ENCODE measurements around the gene BAIAP2L1. TPM values are rescaled to one million over a fixed set of nuclear protein-coding genes. Genes with fewer than 3 reads are reported as not detected.

Gene BAIAP2L1
- total RNA-seq, 1 donor from 2014 or later: 21.1 TPM

- Histone ChIP-seq H3K4me3 (no peak overlapping the region), H3K36me3 (peaks cover 20% of the 10 kb centered on the region), H3K4me1 (no peaks in the 10 kb centered on the region), H3K9me3 (no peaks in the 10 kb centered on the region), H3K27me3 (ENCODE audit: low read depth) (no peaks in the 10 kb centered on the region), H3K27ac (no peak overlapping the region)
- TF ChIP-seq CTCF (IDR thresholded peaks at IDR 0.05): no peak
- intact Hi-C loops (cut with DNase I): no loop called here
- ATAC-seq (no peak), DNase-seq (no peak)
Observed at GRCh38 chr7:98315318-98315993, 85.4 kb downstream of the BAIAP2L1 start.

- ATAC-seq (no peak), DNase-seq (no peak)
- Histone ChIP-seq H3K4me3 (no peak overlapping the region), H3K27me3 (ENCODE audit: low read depth) (no peaks in the 10 kb centered on the region), H3K36me3 (peaks cover 28% of the 10 kb centered on the region), H3K9me3 (no peaks in the 10 kb centered on the region), H3K4me1 (no peaks in the 10 kb centered on the region), H3K27ac (no peak overlapping the region)
- TF ChIP-seq CTCF (IDR thresholded peaks at IDR 0.05): no peak
- intact Hi-C loops (cut with DNase I): no loop called here
Observed at GRCh38 chr7:98314469-98314868, 86.4 kb downstream of the BAIAP2L1 start.

- intact Hi-C loops (cut with DNase I): no loop called here
- peaks cover 51% of the 10 kb centered on the region for H3K36me3 ChIP-seq
Observed at GRCh38 chr7:98312201-98312600, 88.7 kb downstream of the BAIAP2L1 start.

GRCh38 chr7:98309566-98309965 lies 91.3 kb downstream of the BAIAP2L1 start:
- Histone ChIP-seq H3K27ac (no peak overlapping the region), H3K4me1 (no peaks in the 10 kb centered on the region), H3K4me3 (no peak overlapping the region), H3K9me3 (no peaks in the 10 kb centered on the region), H3K36me3 (peaks cover 59% of the 10 kb centered on the region), H3K27me3 (ENCODE audit: low read depth) (no peaks in the 10 kb centered on the region)
- intact Hi-C loops (cut with DNase I): no loop called here
- no peak for TF ChIP-seq CTCF (IDR thresholded peaks at IDR 0.05)
- no peak for DNase-seq
- ATAC-seq: no peak

More at GRCh38 chr7:98312201-98312600, 88.7 kb downstream of the BAIAP2L1 start:
- TF ChIP-seq CTCF (IDR thresholded peaks at IDR 0.05): no peak
- Histone ChIP-seq H3K9me3 (no peaks in the 10 kb centered on the region), H3K4me3 (no peak overlapping the region), H3K27me3 (ENCODE audit: low read depth) (no peaks in the 10 kb centered on the region), H3K4me1 (no peaks in the 10 kb centered on the region), H3K27ac (no peak overlapping the region)
- no peak for DNase-seq
- ATAC-seq: no peak

GRCh38 chr7:98307971-98308466 lies 92.9 kb downstream of the BAIAP2L1 start:
- H3K27me3 ChIP-seq (ENCODE audit: low read depth): no peaks in the 10 kb centered on the region
- ATAC-seq (no peak), DNase-seq (no peak)
- peaks cover 69% of the 10 kb centered on the region for H3K36me3 ChIP-seq
- H3K4me1 ChIP-seq: no peaks in the 10 kb centered on the region
- H3K4me3 ChIP-seq: no peak overlapping the region
- intact Hi-C loops (cut with DNase I): no loop called here
- H3K27ac ChIP-seq: no peak overlapping the region
- TF ChIP-seq CTCF (IDR thresholded peaks at IDR 0.05): no peak
- no peaks in the 10 kb centered on the region for H3K9me3 ChIP-seq

Data from lower lobe of right lung (tissue), 2 donors.